KG1 (cell line): ENCODE data around the gene AANAT.
A peak's percentile ranks its signal among the peaks of the same experiment; 100 is the strongest.

Experiments used
- DNase-seq: peaks from one replicate; lab custom pipeline; 2025; lab: John Stamatoyannopoulos, UW

Gene AANAT

GRCh38 chr17:76442341-76443338, 24.8 kb upstream of the AANAT start:
- DNase-seq, result no peak

- no peak for DNase-seq
Observed at GRCh38 chr17:76444518-76445311, 22.7 kb upstream of the AANAT start.

GRCh38 chr17:76445697-76446448, 21.5 kb upstream of the AANAT start:
- DNase-seq, result no peak

GRCh38 chr17:76446449-76447231, 20.8 kb upstream of the AANAT start:
- no peak for DNase-seq

GRCh38 chr17:76447931-76448652, 19.3 kb upstream of the AANAT start:
- DNase-seq, result no peak

- no peak for DNase-seq
Observed at GRCh38 chr17:76449126-76449525, 18.3 kb upstream of the AANAT start.

- DNase-seq, result no peak
Observed at GRCh38 chr17:76451506-76451905, 15.9 kb upstream of the AANAT start.

GRCh38 chr17:76452127-76452659, 15.2 kb upstream of the AANAT start:
- DNase-seq, result no peak

GRCh38 chr17:76452660-76453430, 14.6 kb upstream of the AANAT start, which contains the start of gene UBE2O:
UBE2O (minus strand) TSS chr17:76453152; CDS start chr17:76453141, 11 bp downstream.
- peak; percentile 61 for DNase-seq

GRCh38 chr17:76453431-76453743, 14.0 kb upstream of the AANAT start:
- no peak for DNase-seq

GRCh38 chr17:76458580-76459490, 8.6 kb upstream of the AANAT start:
- no peak for DNase-seq

- no peak for DNase-seq
Observed at GRCh38 chr17:76459674-76460073, 7.7 kb upstream of the AANAT start.

GRCh38 chr17:76461765-76462555, 5.4 kb upstream of the AANAT start:
- no peak for DNase-seq

GRCh38 chr17:76462556-76463290, 4.7 kb upstream of the AANAT start:
- DNase-seq, result no peak

GRCh38 chr17:76466775-76467130, 650 bp upstream of the AANAT start:
- no peak for DNase-seq

GRCh38 chr17:76467809-76468633, 618 bp downstream of the AANAT start:
- no peak for DNase-seq
